H9 (cell line): ENCODE data around the gene BCL11B. TPM values are rescaled to one million over a fixed set of nuclear protein-coding genes. Genes with fewer than 3 reads are reported as not detected.

Experiments
- DNase-seq: peaks from one replicate; pipeline ENCODE4 v3.0.0-alpha.2; 2017
- H2AFZ ChIP-seq: one replicate; pipeline ENCODE4 v1.6.1; 2013; ENCODE audit warnings: mild to moderate bottlenecking, low read length, control low read depth, moderate library complexity
- H2AK5ac ChIP-seq: 2 replicates; pipeline ENCODE4 v1.6.1; 2013; ENCODE audit warnings: low read length, control low read depth, mixed read lengths; ENCODE audit not compliant: insufficient read length
- H2BK120ac ChIP-seq: one replicate; pipeline ENCODE4 v1.6.1; 2013; ENCODE audit warnings: low read depth, mild to moderate bottlenecking, low read length, control low read depth, inconsistent platforms; ENCODE audit not compliant: poor library complexity, severe bottlenecking
- H2BK12ac ChIP-seq: 2 replicates; pipeline ENCODE4 v1.6.1; 2013; ENCODE audit warnings: low read length, control low read depth, mixed read lengths, low read depth; ENCODE audit not compliant: insufficient read length
- H2BK15ac ChIP-seq: 2 replicates; pipeline ENCODE4 v1.6.1; 2013; ENCODE audit warnings: low read depth, low read length, control low read depth
- H2BK20ac ChIP-seq: one replicate; pipeline ENCODE4 v1.6.1; 2013; ENCODE audit warnings: low read depth, mild to moderate bottlenecking, low read length, control low read depth, inconsistent platforms; ENCODE audit not compliant: poor library complexity, severe bottlenecking
- H2BK5ac ChIP-seq: 2 replicates; pipeline ENCODE4 v1.6.1; 2013; ENCODE audit warnings: low read length, control low read depth, mixed read lengths; ENCODE audit not compliant: insufficient read length
- H3K14ac ChIP-seq: 2 replicates; pipeline ENCODE4 v1.6.1; 2013; ENCODE audit warnings: low read length, control low read depth; ENCODE audit not compliant: insufficient read depth
- H3K18ac ChIP-seq: 2 replicates; pipeline ENCODE4 v1.6.1; 2013; ENCODE audit warnings: low read depth, mild to moderate bottlenecking, mixed read lengths, low read length, control low read depth; ENCODE audit not compliant: insufficient read length
- H3K23ac ChIP-seq: 2 replicates; pipeline ENCODE4 v1.6.1; 2013; ENCODE audit warnings: low read length, control low read depth, mixed read lengths, low read depth; ENCODE audit not compliant: insufficient read length
- H3K23me2 ChIP-seq: 2 replicates; pipeline ENCODE4 v1.6.1; 2013; ENCODE audit warnings: low read depth, mild to moderate bottlenecking, mixed read lengths, low read length, control low read depth; ENCODE audit not compliant: insufficient read length, poor library complexity, severe bottlenecking
- H3K27ac ChIP-seq: 2 replicates; pipeline ENCODE4 v1.5.1; 2013; ENCODE audit warnings: low read length, control low read depth, mixed read lengths, low read depth; ENCODE audit not compliant: insufficient read length
- H3K27me3 ChIP-seq: 2 replicates; pipeline ENCODE4 v1.6.1; 2013; ENCODE audit warnings: low read length, control low read depth, inconsistent platforms; ENCODE audit not compliant: insufficient read depth
- H3K4ac ChIP-seq: 2 replicates; pipeline ENCODE4 v1.6.1; 2013; ENCODE audit warnings: low read depth, mild to moderate bottlenecking, control low read depth, inconsistent platforms, low read length, moderate library complexity
- H3K4me1 ChIP-seq: 2 replicates; pipeline ENCODE4 v1.6.1; 2013; ENCODE audit warnings: low read length, control low read depth, inconsistent platforms; ENCODE audit not compliant: insufficient read depth
- H3K4me2 ChIP-seq: 2 replicates; pipeline ENCODE4 v1.6.1; 2013; ENCODE audit warnings: low read length, control low read depth, mixed read lengths; ENCODE audit not compliant: insufficient read length, insufficient read depth
- H3K56ac ChIP-seq: 2 replicates; pipeline ENCODE4 v1.6.1; 2013; ENCODE audit warnings: low read depth, mild to moderate bottlenecking, mixed read lengths, low read length, control low read depth; ENCODE audit not compliant: insufficient read length
- H3K79me1 ChIP-seq: 2 replicates; pipeline ENCODE4 v1.6.1; 2013; ENCODE audit warnings: low read depth, mild to moderate bottlenecking, moderate library complexity, low read length, control low read depth, inconsistent platforms; ENCODE audit not compliant: insufficient read depth, poor library complexity, severe bottlenecking
- H3K79me2 ChIP-seq: 2 replicates; pipeline ENCODE4 v1.6.1; 2013; ENCODE audit warnings: low read length, control low read depth, inconsistent platforms; ENCODE audit not compliant: insufficient read depth
- H3K9ac ChIP-seq: 2 replicates; pipeline ENCODE4 v1.6.1; 2013; ENCODE audit warnings: low read length, control low read depth, mixed read lengths; ENCODE audit not compliant: insufficient read length; ENCODE audit errors: extremely low read depth
- H3K9me3 ChIP-seq: one replicate; pipeline ENCODE4 v1.6.1; 2013; ENCODE audit warnings: low read depth, low read length, inconsistent platforms; ENCODE audit not compliant: control insufficient read depth
- H3T11ph ChIP-seq: one replicate; pipeline ENCODE4 v1.6.1; 2013; ENCODE audit warnings: mild to moderate bottlenecking, low read length, control low read depth, inconsistent platforms
- H4K20me1 ChIP-seq: one replicate; pipeline ENCODE4 v1.6.1; 2013; ENCODE audit not compliant: control insufficient read depth, insufficient read length, insufficient read depth
- H4K5ac ChIP-seq: 2 replicates; pipeline ENCODE4 v1.6.1; 2013; ENCODE audit warnings: low read depth, mild to moderate bottlenecking, mixed read lengths, low read length, control low read depth; ENCODE audit not compliant: insufficient read length
- H4K8ac ChIP-seq: replicated peaks from 2 replicates; pipeline ENCODE4 v1.6.1; 2013; ENCODE audit warnings: low read length, control low read depth, mixed read lengths, low read depth; ENCODE audit not compliant: insufficient read length
- H4K91ac ChIP-seq: 2 replicates; pipeline ENCODE4 v1.6.1; 2013; ENCODE audit warnings: low read depth, mild to moderate bottlenecking, moderate library complexity, mixed read lengths, low read length, control low read depth; ENCODE audit not compliant: insufficient read length
- H3K27ac Mint-ChIP-seq, 3 experiments: 2 replicates in 2 of 3; 3 replicates in 1 of 3; pipeline ENCODE4 v1.8.0; 2020 to 2021; ENCODE audit warnings: mixed read lengths in 3 of 3, mild to moderate bottlenecking in 1 of 3, moderate library complexity in 1 of 3
- H3K27me3 Mint-ChIP-seq: 2 replicates; pipeline ENCODE4 v1.8.0; 2021; ENCODE audit warnings: low read depth, mild to moderate bottlenecking, moderate library complexity, mixed read lengths
- H3K36me3 Mint-ChIP-seq, 3 experiments: 2 replicates in 2 of 3; 3 replicates in 1 of 3; pipeline ENCODE4 v1.8.0; 2020 to 2021; ENCODE audit warnings: low read depth in 3 of 3, mixed read lengths in 3 of 3; ENCODE audit not compliant: insufficient read depth in 1 of 3
- H3K4me1 Mint-ChIP-seq, 2 experiments: 2 replicates each; pipeline ENCODE4 v1.8.0; 2020; ENCODE audit warnings: mixed read lengths in 2 of 2
- H3K4me3 Mint-ChIP-seq, 2 experiments: 2 replicates in 1 of 2; 3 replicates in 1 of 2; pipeline ENCODE4 v1.8.0; 2020 to 2021; ENCODE audit warnings: mild to moderate bottlenecking in 2 of 2, mixed read lengths in 2 of 2, moderate library complexity in 1 of 2
- H3K9me3 Mint-ChIP-seq, 2 experiments: 2 replicates in 1 of 2; 3 replicates in 1 of 2; pipeline ENCODE4 v1.8.0; 2020; ENCODE audit warnings: mild to moderate bottlenecking in 2 of 2, mixed read lengths in 2 of 2, moderate library complexity in 1 of 2
- CTCF ChIP-seq: fragments of 200-600 bp; sonication (generic); conservative IDR thresholded peaks from 3 replicates; pipeline ENCODE4 v1.8.0; 2021; ENCODE audit warnings: antibody characterized with exemption, mild to moderate bottlenecking
- WGBS: extraction: QIAGEN DNeasy Blood & Tissue Kit; methylation state at CpG from one replicate; pipeline ENCODE4 v1.1.7; 2013; ENCODE audit warnings: missing lambda C conversion rate, low lambda C conversion rate, mixed read lengths; ENCODE audit not compliant: insufficient read length; ENCODE audit errors: extremely low coverage; 5-methylcytosine and 5-hydroxymethylcytosine counted together
- total RNA-seq: library from RNA; stranded (reverse); gene quantifications from 2 replicates; pipeline ENCODE4 v1.2.1, GENCODE V29; 2021

BCL11B gene
- total RNA-seq, 1 experiment from 2014 or later: 4.9 TPM

GRCh38 chr14:99260116-99260515 is 11.9 kb downstream of the BCL11B start:
- Histone ChIP-seq H4K5ac (no peak overlapping the region), H3K4me1 (peaks cover 20% of the 10 kb centered on the region), H4K91ac (no peak overlapping the region), H4K20me1 (peaks cover 5% of the 10 kb centered on the region), H2AFZ (no peak overlapping the region), H2BK120ac (no peak overlapping the region), H2AK5ac (no peak overlapping the region), H3K18ac (no peak overlapping the region), H3K56ac (no peak overlapping the region), H3K79me1 (no peaks in the 10 kb centered on the region), H3K27me3 (no peaks in the 10 kb centered on the region), H3K9me3 (no peaks in the 10 kb centered on the region), H3K14ac (no peak overlapping the region), H4K8ac (no peak overlapping the region), H2BK15ac (no peak overlapping the region), H3K23me2 (no peaks in the 10 kb centered on the region), H2BK12ac (no peak overlapping the region), H3K23ac (no peak overlapping the region), H2BK5ac (no peak overlapping the region), H3K4me2 (no peak overlapping the region), H3K27ac (no peak overlapping the region), H3K9ac (no peak overlapping the region), H2BK20ac (no peak overlapping the region), H3K79me2 (peaks cover 2% of the 10 kb centered on the region; the same call in 1 of the 2 replicates), H3T11ph (no peak overlapping the region), H3K4ac (no peak overlapping the region)
- peaks cover 72 to 73% of the 10 kb centered on the region in 2 experiments for H3K4me1 Mint-ChIP-seq
- no CpG with 5 or more reads among the region's 9 CpGs for WGBS
- H3K9me3 Mint-ChIP-seq: no peaks in the 10 kb centered on the region
- no peak for TF ChIP-seq CTCF
- no peaks in the 10 kb centered on the region for H3K27me3 Mint-ChIP-seq
- 0 out of 7 replicates have a peak overlapping the region, but pooled peaks of 1 of the 3 experiments have one; percentile 34 for H3K27ac Mint-ChIP-seq
- H3K36me3 Mint-ChIP-seq: peaks cover 0 to 9% (median 1%) of the 10 kb centered on the region in 3 experiments; a peak in 2 of 7 replicates
- H3K4me3 Mint-ChIP-seq: no peak overlapping the region
- DNase-seq: no peak
